ENCODE results near the gene TMEM116.

- no peak for TF ChIP-seq CTCF (IDR thresholded peaks at IDR 0.05)
- no peak for TF ChIP-seq POLR2A (IDR thresholded peaks at IDR 0.05)
Observed at GRCh38 chr12:111993292-111994150, 19.4 kb downstream of the TMEM116 start.
